GM12878 (cell line): ENCODE data around the gene CDCA8. TPM values are rescaled to one million over a fixed set of nuclear protein-coding genes. Genes with fewer than 3 reads are reported as not detected.

Experiments
- ATAC-seq: fragments of 200-7000 bp; cut with Tn5 transposase; 3 replicates; pipeline ENCODE4 v1.9.1; 2020; ENCODE audit warnings: mild to moderate bottlenecking, moderate library complexity
- BruUV-seq: library from RNA; stranded (reverse); fragments of 400-500 nt; replicated peaks from 2 replicates; lab custom pipeline; 2021; lab: Mats Ljungman, UMichigan
- CTCF ChIA-PET: fragments of 300-600 bp; sonication (Branson Sonifier 250); formaldehyde crosslinking; extraction: SDS; loops from one replicate; lab custom pipeline; 2021; ENCODE audit warnings: inconsistent platforms; lab: Yijun Ruan, JAX
- POLR2A ChIA-PET: fragments of 350-600 bp; formaldehyde crosslinking; extraction: SDS; loops from one replicate; lab custom pipeline; 2021; ENCODE audit warnings: inconsistent platforms; lab: Charles Lee
- RAD21 ChIA-PET: fragments of 300-600 bp; sonication (Branson Sonifier 250); formaldehyde crosslinking; loops from one replicate; lab custom pipeline; 2023; ENCODE audit warnings: antibody characterized with exemption; ENCODE audit not compliant: unreplicated experiment; lab: Charles Lee
- SMC1A ChIA-PET: fragments of 300-600 bp; sonication (Branson Sonifier 250); formaldehyde crosslinking; loops from one replicate; lab custom pipeline; 2023; ENCODE audit not compliant: unreplicated experiment, uncharacterized antibody; lab: Charles Lee
- DNase-seq: peaks from one replicate; pipeline ENCODE4 v3.0.0-alpha.2; 2011; ENCODE audit warnings: low read depth, low spot score
- FAIRE-seq: peaks from 3 replicates; lab custom pipeline; 2011; peaks lifted over from hg19 to GRCh38; lab: Jason Lieb, UNC
- H2AFZ ChIP-seq: 2 replicates; pipeline ENCODE4 v1.6.0; 2011; ENCODE audit warnings: low read depth, low read length, control low read depth; ENCODE audit not compliant: control insufficient read depth
- H3K27ac ChIP-seq: 2 replicates; pipeline ENCODE4 v1.5.1; 2011; ENCODE audit warnings: control low read depth; ENCODE audit not compliant: control insufficient read depth, insufficient read depth
- H3K27me3 ChIP-seq, 2 experiments: replicated peaks in 1 of 2; 2 replicates each; pipeline versions ENCODE4 v1.6.0 to v1.6.1; 2011; ENCODE audit warnings: low read length in 1 of 2; ENCODE audit not compliant: control insufficient read depth in 2 of 2, insufficient read depth in 2 of 2
- H3K36me3 ChIP-seq, 2 experiments: 2 replicates each; pipeline ENCODE4 v1.5.1; 2011; ENCODE audit warnings: low read length in 1 of 2; ENCODE audit not compliant: control insufficient read depth in 2 of 2, insufficient read depth in 2 of 2
- H3K4me1 ChIP-seq: 2 replicates; pipeline ENCODE4 v1.6.1; 2011; ENCODE audit warnings: mild to moderate bottlenecking, low read length, moderate library complexity, mixed read lengths; ENCODE audit not compliant: control insufficient read depth, insufficient read depth
- H3K4me2 ChIP-seq: 2 replicates; pipeline ENCODE4 v1.6.0; 2011; ENCODE audit warnings: control low read depth; ENCODE audit not compliant: control insufficient read depth, insufficient read depth
- H3K4me3 ChIP-seq: fragments of 200-600 bp; sonication (generic); 2 replicates; pipeline ENCODE4 v1.5.1; 2016
- H3K79me2 ChIP-seq: 2 replicates; pipeline ENCODE4 v1.6.0; 2011; ENCODE audit warnings: low read length; ENCODE audit not compliant: control insufficient read depth, insufficient read depth
- H3K9ac ChIP-seq: 2 replicates; pipeline ENCODE4 v1.8.0; 2011; ENCODE audit warnings: low read length, control low read depth, mixed read lengths; ENCODE audit not compliant: control insufficient read depth, insufficient read depth
- H3K9me3 ChIP-seq: replicated peaks from 3 replicates; pipeline ENCODE4 v1.5.1; 2011; ENCODE audit warnings: mild to moderate bottlenecking, low read length; ENCODE audit not compliant: control insufficient read depth, insufficient read depth
- H4K20me1 ChIP-seq: 2 replicates; pipeline ENCODE4 v1.6.0; 2011; ENCODE audit not compliant: control insufficient read depth, insufficient read depth
- CBX3 ChIP-seq: fragments of 200-600 bp; sonication (generic); IDR thresholded peaks from 2 replicates; pipeline ENCODE4 v1.6.1; 2016; ENCODE audit warnings: low read depth, borderline replicate concordance
- CHD1 ChIP-seq: IDR thresholded peaks from 2 replicates; pipeline ENCODE4 v1.6.1; 2012; ENCODE audit warnings: low read depth, low read length, improper control_type of control experiment
- EP300 ChIP-seq, 2 experiments: fragments of 150-350 bp in 1 of 2; IDR thresholded peaks; 2 replicates each; pipeline ENCODE4 v1.6.1; 2011 to 2012; ENCODE audit warnings: low read depth in 2 of 2, low read length in 2 of 2, borderline replicate concordance in 1 of 2, improper control_type of control experiment in 1 of 2, inconsistent platforms in 1 of 2; ENCODE audit not compliant: control insufficient read depth in 1 of 2
- ZBTB33 ChIP-seq: fragments of 450-650 bp; IDR thresholded peaks from 2 replicates; pipeline ENCODE4 v1.6.1; 2017; ENCODE audit warnings: mild to moderate bottlenecking
- WGBS: methylation state at CpG from one replicate; pipeline ENCODE4 v1.1.6; 2016; ENCODE audit warnings: low lambda C conversion rate; ENCODE audit not compliant: insufficient replicate concordance, insufficient coverage; ENCODE audit errors: missing lambda C conversion rate; 5-methylcytosine and 5-hydroxymethylcytosine counted together
- in situ Hi-C: fragments of 300-500 bp; cut with MboI; formaldehyde crosslinking; loops from 9 replicates; pipeline ENCODE4 v1.14.3; 2018; ENCODE audit warnings: mixed read lengths
- intact Hi-C: fragments of 100-400 bp; cut with micrococcal nuclease; formaldehyde crosslinking; loops from one replicate; pipeline ENCODE4 v1.14.2; 2022; ENCODE audit not compliant: unreplicated experiment
- polyA plus RNA-seq, 11 experiments: library from polyadenylated mRNA; depleted of rRNA in 4 of 11; unstranded in 6 of 11; stranded (reverse) in 5 of 11; fragments of >200 nt; fragmentation: Nextera tagmentation in 4 of 11; fragmentation: Illumina TruSeq in 1 of 11; extraction: Ambion mirVana in 4 of 11; extraction: Trizol in 1 of 11; gene quantifications; 1 replicate in 1 of 11; 2 replicates in 10 of 11; pipeline versions ENCODE4 v1.2.1 to v1.2.3, GENCODE V29; 2011 to 2016; ENCODE audit warnings: inconsistent platforms in 2 of 11, missing spikeins in 2 of 11, low read depth in 1 of 11
- total RNA-seq, 4 experiments: library from RNA; depleted of rRNA in 3 of 4; stranded (reverse); fragments of >200 nt in 3 of 4; fragmentation: Illumina TruSeq in 1 of 4; extraction: Trizol in 1 of 4; gene quantifications; 2 replicates each; pipeline versions ENCODE4 v1.2.1 to v1.2.3, GENCODE V29; 2013 to 2021

The CDCA8 gene
- total and polyA plus RNA-seq, 10 of the 15 experiments (the other 5 are each of a cell fraction or from before 2014, with no cell fraction given): 21.3 to 98.1 (median 61.4) TPM

- intact Hi-C loops (no loop called here), in situ Hi-C loops (no loop called here)
- H3K36me3 ChIP-seq: no peaks in the 10 kb centered on the region
- TF ChIP-seq ZBTB33 (no peak), CBX3 (no peak), EP300 (IDR thresholded peaks at IDR 0.05; ENCODE audit: borderline replicate concordance in 1 of 2, control insufficient read depth in 1 of 2, low read depth in 2 of 2, low read length in 2 of 2) (no peak), CHD1 (no peak)
- SMC1A ChIA-PET: interaction anchor here (1.3 kb wide), 1 partner anchor 21 kb away, joined by 3 read pairs; no protein-coding TSS in a partner anchor
- BruUV-seq: no TSS peak
- DNase-seq (no peak), ATAC-seq (no peak), FAIRE-seq (no peak)
- no peaks in the 10 kb centered on the region for H3K9me3 ChIP-seq
- H3K4me1 ChIP-seq: no peaks in the 10 kb centered on the region
- no peak overlapping the region for H3K4me3 ChIP-seq
- POLR2A ChIA-PET: no interaction called here
- H2AFZ ChIP-seq: no peak overlapping the region
- no peaks in the 10 kb centered on the region for H4K20me1 ChIP-seq
- no peak overlapping the region for H3K9ac ChIP-seq
- WGBS: 46% methylated on average over 22 of the region's 22 CpGs
- H3K79me2 ChIP-seq: no peaks in the 10 kb centered on the region
- RAD21 ChIA-PET: no interaction called here
- no peaks in the 10 kb centered on the region for H3K27me3 ChIP-seq
- CTCF ChIA-PET: no interaction called here
- no peak overlapping the region for H3K27ac ChIP-seq
- H3K4me2 ChIP-seq: no peak overlapping the region
Measured at GRCh38 chr1:37720231-37721130, 28.2 kb downstream of the CDCA8 start.
